Stimulated activated naive CD4-positive, alpha-beta T cell (primary cell): ENCODE results near the gene SLC39A11.
"Not testable (repeated sequence)": the region's sequence is repeated elsewhere in the genome, so short reads cannot be mapped to it uniquely, and the experiment has no call there.

Experiments
- DNase-seq, 6 experiments: peaks; one replicate each; lab custom pipeline; 2025; lab: John Stamatoyannopoulos, UW

Gene SLC39A11

GRCh38 chr17:73071066-73071999 lies 21.2 kb downstream of the SLC39A11 start:
- no peak for DNase-seq

- DNase-seq: no peak
These were observed 22.6 kb downstream of the SLC39A11 start for GRCh38 chr17:73069841-73070240.

GRCh38 chr17:73069164-73069770 lies 23.2 kb downstream of the SLC39A11 start:
- DNase-seq: no peak

GRCh38 chr17:73068322-73069153 lies 23.9 kb downstream of the SLC39A11 start:
- DNase-seq: no peak

GRCh38 chr17:73067699-73068098 lies 24.8 kb downstream of the SLC39A11 start:
- DNase-seq: not testable (repeated sequence)

- no peak for DNase-seq
These were observed 25.4 kb downstream of the SLC39A11 start for GRCh38 chr17:73067075-73067474.

GRCh38 chr17:73066148-73066884 lies 26.2 kb downstream of the SLC39A11 start:
- no peak for DNase-seq

- no peak for DNase-seq
These were observed 27.1 kb downstream of the SLC39A11 start for GRCh38 chr17:73065376-73065775.

- DNase-seq: no peak
These were observed 28.2 kb downstream of the SLC39A11 start for GRCh38 chr17:73064084-73064938.

GRCh38 chr17:73062726-73063125 lies 29.8 kb downstream of the SLC39A11 start:
- no peak for DNase-seq

- DNase-seq: no peak
These were observed 31.3 kb downstream of the SLC39A11 start for GRCh38 chr17:73061161-73061560.

GRCh38 chr17:73060721-73061120 lies 31.8 kb downstream of the SLC39A11 start:
- DNase-seq: no peak

- DNase-seq: not testable (repeated sequence)
These were observed 32.8 kb downstream of the SLC39A11 start for GRCh38 chr17:73059713-73060112.

GRCh38 chr17:73058022-73058421 lies 34.5 kb downstream of the SLC39A11 start:
- DNase-seq: no peak

- DNase-seq: no peak
These were observed 35.3 kb downstream of the SLC39A11 start for GRCh38 chr17:73057196-73057595.

- no peak for DNase-seq
These were observed 39.6 kb downstream of the SLC39A11 start for GRCh38 chr17:73052923-73053322.

GRCh38 chr17:73050797-73051196 lies 41.7 kb downstream of the SLC39A11 start:
- no peak for DNase-seq

GRCh38 chr17:73048170-73048569 lies 44.3 kb downstream of the SLC39A11 start:
- no peak for DNase-seq

- no peak for DNase-seq
These were observed 46.8 kb downstream of the SLC39A11 start for GRCh38 chr17:73045724-73046123.

GRCh38 chr17:73043686-73044581 lies 48.6 kb downstream of the SLC39A11 start:
- no peak for DNase-seq
